GM18951 (cell line): ENCODE results near the gene EPB41L4B.

Source experiments
- POLR2A ChIP-seq: IDR thresholded peaks from 4 replicates; pipeline ENCODE4 v1.6.1; 2011; ENCODE audit warnings: mild to moderate bottlenecking; ENCODE audit not compliant: insufficient read length, insufficient read depth; ENCODE audit errors: extremely low read depth
- in situ Hi-C: fragments of 300-500 bp; cut with MboI; formaldehyde crosslinking; loops from one replicate; pipeline ENCODE4 v1.12.0; 2022; ENCODE audit warnings: low sequenced_read_pairs, mixed read lengths, inconsistent platforms; ENCODE audit not compliant: unreplicated experiment

EPB41L4B gene

DNA sequence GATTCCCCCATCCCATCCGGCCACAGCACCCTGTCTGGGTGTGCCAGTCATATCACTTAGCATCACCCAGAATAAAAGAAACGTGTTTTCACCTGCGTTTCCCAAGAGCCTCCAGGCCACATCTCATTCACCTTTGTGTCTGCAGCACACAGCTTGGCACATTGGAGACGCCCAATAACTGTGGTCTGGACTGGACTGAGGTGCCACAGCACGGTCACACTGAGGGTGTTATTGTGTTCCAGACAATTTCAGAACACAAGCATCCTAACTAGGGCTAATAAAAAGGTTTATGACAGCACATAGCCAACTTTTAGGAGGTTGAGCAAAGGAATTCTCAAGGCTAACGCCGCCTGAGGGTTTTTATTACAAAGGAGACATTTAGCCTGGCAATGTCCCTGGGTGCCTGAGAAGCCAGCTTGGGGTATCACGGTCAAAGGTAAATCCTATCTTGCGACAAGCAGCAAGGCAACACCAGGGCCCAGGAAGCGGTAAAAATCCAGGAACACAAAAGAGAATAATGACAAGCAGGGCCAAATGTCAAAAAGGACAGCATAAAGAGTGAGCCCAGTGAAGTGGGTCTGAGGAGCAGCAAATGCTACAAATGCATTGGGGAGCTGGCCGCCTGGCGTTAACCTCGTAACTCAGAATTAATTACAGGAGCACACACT is 3.4 kb downstream of the EPB41L4B start:
- in situ Hi-C loops: no loop called here

DNA sequence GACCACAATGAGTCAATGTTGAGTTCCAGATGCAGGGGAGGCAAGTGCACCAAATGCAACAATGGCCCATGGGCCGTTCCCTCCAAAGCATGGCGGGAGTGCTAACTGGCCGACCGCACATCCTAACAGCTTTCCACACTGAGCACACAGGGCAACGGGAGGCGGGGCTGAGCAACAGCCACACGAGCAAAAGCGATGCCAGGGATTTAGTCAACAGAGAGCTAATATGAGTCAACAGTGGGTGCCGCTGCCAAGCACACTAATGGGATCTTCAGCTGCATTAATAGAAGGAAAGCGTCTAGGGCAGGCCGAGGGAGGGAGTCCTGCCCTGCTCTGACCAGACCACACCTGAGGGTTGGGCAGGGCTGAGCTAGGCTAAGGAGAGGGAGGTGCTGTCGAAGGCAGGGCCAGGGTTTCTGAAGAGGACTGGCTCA is 4.6 kb downstream of the EPB41L4B start:
- in situ Hi-C loops: no loop called here

More for the DNA sequence above, 3.4 kb downstream of the EPB41L4B start:
- no peak for TF ChIP-seq POLR2A

GRCh38 chr9:109315480-109316206 is 5.2 kb downstream of the EPB41L4B start:
- in situ Hi-C loops: no loop called here
- TF ChIP-seq POLR2A: no peak

More for the DNA sequence above, 4.6 kb downstream of the EPB41L4B start:
- no peak for TF ChIP-seq POLR2A

- in situ Hi-C loops: no loop called here
- TF ChIP-seq POLR2A: no peak
These were observed 6.8 kb downstream of the EPB41L4B start for GRCh38 chr9:109314011-109314531.

GRCh38 chr9:109313351-109313750 is 7.5 kb downstream of the EPB41L4B start:
- in situ Hi-C loops: no loop called here
- TF ChIP-seq POLR2A: no peak

- no peak for TF ChIP-seq POLR2A
- in situ Hi-C loops: no loop called here
These were observed 8.1 kb downstream of the EPB41L4B start for GRCh38 chr9:109312783-109313182.

- in situ Hi-C loops: no loop called here
- no peak for TF ChIP-seq POLR2A
These were observed 9.1 kb downstream of the EPB41L4B start for GRCh38 chr9:109311731-109312130.

DNA sequence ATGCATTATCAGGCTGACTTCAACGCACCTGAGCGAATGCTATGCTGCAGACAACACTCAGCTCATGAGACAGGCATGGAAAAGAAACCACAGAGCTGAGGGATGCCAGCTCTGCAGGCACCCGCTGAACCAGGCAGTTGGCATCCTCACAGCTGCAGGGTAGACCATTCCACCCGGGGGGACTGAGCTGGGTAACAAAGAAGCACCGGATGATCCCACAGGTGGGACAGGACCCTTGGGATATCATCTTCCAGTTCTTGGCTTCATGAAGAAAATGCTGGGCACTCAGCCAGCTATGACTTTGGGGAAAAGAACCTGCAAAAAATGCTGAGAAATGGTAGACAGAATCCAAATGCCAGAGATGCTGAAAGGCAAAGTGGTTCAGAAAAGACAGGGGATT is 9.6 kb downstream of the EPB41L4B start:
- in situ Hi-C loops: no loop called here

GRCh38 chr9:109310486-109310901 is 10.4 kb downstream of the EPB41L4B start:
- no peak for TF ChIP-seq POLR2A
- in situ Hi-C loops: no loop called here

More for the DNA sequence above, 9.6 kb downstream of the EPB41L4B start:
- TF ChIP-seq POLR2A: no peak

- in situ Hi-C loops: no loop called here
- no peak for TF ChIP-seq POLR2A
These were observed 11.6 kb downstream of the EPB41L4B start for GRCh38 chr9:109309282-109309681.

DNA sequence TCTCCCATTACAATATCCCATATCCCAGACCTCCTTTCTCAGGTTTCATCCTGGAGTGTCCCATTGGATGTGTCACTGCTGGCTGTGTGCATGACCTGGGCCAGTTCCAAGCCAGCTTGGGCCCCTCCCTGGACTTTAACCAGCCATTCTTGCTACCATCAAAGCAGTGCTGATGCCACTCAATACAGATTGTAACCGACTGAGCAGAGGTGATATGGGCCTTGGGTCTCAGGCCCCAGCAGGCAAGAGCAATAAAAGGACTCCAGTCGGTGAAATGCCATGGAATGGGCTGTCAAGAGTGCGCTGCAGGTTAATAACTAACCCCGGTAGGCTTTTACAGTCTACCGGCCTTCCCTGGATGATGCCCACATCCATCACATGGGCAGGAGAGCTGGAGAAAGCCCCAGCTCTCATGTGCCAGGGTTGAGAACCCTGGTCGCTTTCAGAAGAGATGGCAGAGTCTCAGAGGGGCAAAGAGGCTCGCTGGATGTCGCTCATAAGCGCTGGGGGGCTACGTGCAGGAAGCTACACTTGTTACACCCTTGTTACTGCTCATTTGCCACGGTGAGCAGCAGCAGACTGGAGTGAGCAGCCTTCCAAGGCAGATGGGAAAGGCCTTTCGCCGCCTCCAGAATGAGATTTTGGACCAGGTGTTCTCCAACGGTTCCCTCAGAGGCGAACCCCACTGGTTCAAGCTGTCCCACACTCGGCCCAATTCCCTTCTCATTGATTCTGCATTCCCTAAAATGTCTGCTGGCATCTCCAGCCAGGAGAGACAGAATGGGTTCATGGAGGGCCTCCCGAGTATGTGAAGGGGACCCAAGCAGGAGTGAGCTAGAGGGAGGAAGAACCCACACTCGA is 13.2 kb downstream of the EPB41L4B start:
- in situ Hi-C loops: no loop called here
- no peak for TF ChIP-seq POLR2A

- in situ Hi-C loops: no loop called here
- TF ChIP-seq POLR2A: no peak
These were observed 15.1 kb downstream of the EPB41L4B start for GRCh38 chr9:109305801-109306200.

DNA sequence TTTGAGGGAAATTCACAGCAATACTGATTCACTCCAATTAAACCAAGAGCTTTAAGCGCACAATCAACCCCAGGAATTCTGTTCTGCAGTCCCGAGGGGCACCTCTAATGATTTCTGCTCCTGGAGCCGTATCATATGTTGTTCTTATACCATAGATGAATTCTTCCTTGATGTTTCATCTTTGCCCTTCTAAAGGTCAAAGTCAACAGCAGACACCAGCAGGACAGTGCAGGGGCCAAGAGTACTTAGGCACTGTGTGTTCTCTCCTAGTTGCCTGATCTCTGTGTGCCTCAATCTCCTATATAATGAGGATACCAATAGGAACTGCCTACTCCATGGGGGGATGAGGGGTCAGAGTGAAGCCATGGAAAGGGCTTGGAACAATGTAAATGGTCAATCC is 16.5 kb downstream of the EPB41L4B start:
- in situ Hi-C loops: no loop called here
- no peak for TF ChIP-seq POLR2A
